ENCODE data around the gene SLC29A1. TPM values are rescaled to one million over a fixed set of nuclear protein-coding genes. Genes with fewer than 3 reads are reported as not detected.

SLC29A1 gene
- total and polyA plus RNA-seq, 2 donors (not counting 1 experiment from before 2014, with no cell fraction given): 6.0 to 7.3 TPM

GRCh38 chr6:44245391-44245911 is 22.1 kb downstream of the SLC29A1 start:
- peaks cover 34% of the 10 kb centered on the region for H3K79me2 ChIP-seq (ENCODE audit: control insufficient read depth, insufficient read depth, low read length)
- DNase-seq (no peak), ATAC-seq (ENCODE audit: low read depth) (no peak)
- H3K9me3 Mint-ChIP-seq (ENCODE audit: insufficient read depth): no peaks in the 10 kb centered on the region
- peaks cover 35% of the 10 kb centered on the region for H4K20me1 ChIP-seq (ENCODE audit: control insufficient read depth, insufficient read depth, low read length, poor library complexity, severe bottlenecking)
- H3K36me3 ChIP-seq (replicated peaks in 1 of 2; ENCODE audit: control extremely low read depth in 1 of 2, control insufficient read depth in 1 of 2, extremely low read depth in 1 of 2, insufficient read depth in 2 of 2, low read length in 1 of 2): peaks cover 5 to 25% of the 10 kb centered on the region in 2 experiments
- peak overlapping the region; percentile 93 to 99 for H3K27ac ChIP-seq (ENCODE audit: low read length in 2 of 2)
- H2AFZ ChIP-seq (ENCODE audit: insufficient read depth, low read depth, low read length, poor library complexity, severe bottlenecking): peak overlapping the region; percentile 86
- POLR2A ChIA-PET: interaction anchor here (2.2 to 6.1 kb wide), 4 partner anchors 11 to 26 kb away, joined by 11 to 105 read pairs (median 70); partner anchors contain the start of genes NFKBIE, SLC29A1 and SLC35B2
- intact Hi-C loops (cut with micrococcal nuclease): loop anchor here (5.0 kb wide), 1 partner anchor 118 kb away; the partner anchor contains the start of genes MRPL14 and TMEM63B
- no peaks in the 10 kb centered on the region for H3K27me3 Mint-ChIP-seq
- WGBS (ENCODE audit: insufficient coverage): 75% methylated on average over 8 of the region's 12 CpGs
- H3K9ac ChIP-seq (ENCODE audit: low read length): peak overlapping the region; percentile 99
- H3K4me3 ChIP-seq (ENCODE audit: control extremely low read depth in 1 of 5, extremely low read depth in 1 of 5, insufficient read depth in 1 of 5, low read depth in 2 of 5, low read length in 4 of 5): peak overlapping the region in 4 of 5 experiments; percentile 85 to 100 (median 92)
- no peak for TF ChIP-seq CTCF (IDR thresholded peaks at IDR 0.05)
- TF ChIP-seq EZH2 (IDR thresholded peaks at IDR 0.05; ENCODE audit: borderline replicate concordance, insufficient read depth, low read depth, low read length, poor library complexity, severe bottlenecking): no peak
- H3K4me3 Mint-ChIP-seq: peak overlapping the region; percentile 96
- H3K27me3 ChIP-seq (replicated peaks in 1 of 4; ENCODE audit: control extremely low read depth in 1 of 4, control insufficient read depth in 3 of 4, insufficient read depth in 4 of 4, low read length in 3 of 4): no peaks in the 10 kb centered on the region
- H3K9me3 ChIP-seq (ENCODE audit: control extremely low read depth in 1 of 3, control insufficient read depth in 2 of 3, insufficient read depth in 1 of 3, low read length in 2 of 3): no peaks in the 10 kb centered on the region
- peaks cover 40% of the 10 kb centered on the region for H3K4me1 Mint-ChIP-seq
- peaks cover 12 to 30% of the 10 kb centered on the region in 2 donors for H3K4me1 ChIP-seq (ENCODE audit: control insufficient read depth in 2 of 2, insufficient read depth in 2 of 2, low read length in 2 of 2)
- peak overlapping the region; percentile 97 for H3K4me2 ChIP-seq (replicated peaks; ENCODE audit: low read depth, low read length, poor library complexity, severe bottlenecking)
- H3K27ac Mint-ChIP-seq: peak overlapping the region; percentile 95
- CTCF ChIA-PET: interaction anchor here (0.6 to 7.6 kb wide), 11 partner anchors 10 to 1219 kb away, joined by 3 to 68 read pairs (median 3); partner anchors contain the start of genes SLC29A1 and SLC35B2
